Activated CD8-positive, alpha-beta memory T cell treated with anti-CD3 and anti-CD28 coated beads, Interleukin-2, amount 50 U/mL, for 24 hours (primary cell): ENCODE data around the gene CALN1.

Experiments used
- DNase-seq: peaks from one replicate; pipeline ENCODE4 v3.0.0-alpha.2; 2020; ENCODE audit errors: extremely low read depth

The CALN1 gene

GRCh38 chr7:72039460-72039859 lies 372.7 kb downstream of the CALN1 start:
- no peak for DNase-seq

- no peak for DNase-seq
Observed at GRCh38 chr7:72038022-72038732, 374.0 kb downstream of the CALN1 start.

- no peak for DNase-seq
Observed at GRCh38 chr7:72037516-72037915, 374.6 kb downstream of the CALN1 start.

- no peak for DNase-seq
Observed at GRCh38 chr7:72035266-72035665, 376.9 kb downstream of the CALN1 start.

- DNase-seq: no peak
Observed at GRCh38 chr7:72032934-72033333, 379.2 kb downstream of the CALN1 start.

- no peak for DNase-seq
Observed at GRCh38 chr7:72030994-72031667, 381.0 kb downstream of the CALN1 start.

GRCh38 chr7:72028267-72028666 lies 383.9 kb downstream of the CALN1 start:
- DNase-seq: no peak

GRCh38 chr7:72025381-72025960 lies 386.7 kb downstream of the CALN1 start:
- DNase-seq: no peak

- no peak for DNase-seq
Observed at GRCh38 chr7:72023926-72024325, 388.2 kb downstream of the CALN1 start.

- DNase-seq: no peak
Observed at GRCh38 chr7:72021716-72022115, 390.4 kb downstream of the CALN1 start.

GRCh38 chr7:72020311-72020710 lies 391.8 kb downstream of the CALN1 start:
- no peak for DNase-seq

- DNase-seq: no peak
Observed at GRCh38 chr7:72019436-72019835, 392.7 kb downstream of the CALN1 start.

GRCh38 chr7:72017756-72018155 lies 394.4 kb downstream of the CALN1 start:
- no peak for DNase-seq

- no peak for DNase-seq
Observed at GRCh38 chr7:72016574-72016973, 395.6 kb downstream of the CALN1 start.

- no peak for DNase-seq
Observed at GRCh38 chr7:72015136-72015535, 397.0 kb downstream of the CALN1 start.

GRCh38 chr7:72007018-72007417 lies 405.1 kb downstream of the CALN1 start:
- no peak for DNase-seq

GRCh38 chr7:72003236-72003635 lies 408.9 kb downstream of the CALN1 start:
- no peak for DNase-seq

GRCh38 chr7:71996141-71996540 lies 416.0 kb downstream of the CALN1 start:
- no peak for DNase-seq

GRCh38 chr7:71995111-71995510 lies 417.0 kb downstream of the CALN1 start:
- no peak for DNase-seq

GRCh38 chr7:71991586-71991985 lies 420.6 kb downstream of the CALN1 start:
- DNase-seq: no peak

GRCh38 chr7:71990138-71990462 lies 422.0 kb downstream of the CALN1 start:
- DNase-seq: no peak

GRCh38 chr7:71988201-71988600 lies 423.9 kb downstream of the CALN1 start:
- no peak for DNase-seq

GRCh38 chr7:71987200-71987767 lies 424.9 kb downstream of the CALN1 start:
- no peak for DNase-seq
